ENCODE measurements around the gene RFX7.
"Not testable (repeated sequence)": the region's sequence is repeated elsewhere in the genome, so short reads cannot be mapped to it uniquely, and the experiment has no call there.

RFX7 gene

GRCh38 chr15:56203312-56203922 lies 40.3 kb downstream of the RFX7 start:
- FAIRE-seq, result not testable (repeated sequence)

GRCh38 chr15:56202701-56203100 lies 41.0 kb downstream of the RFX7 start:
- FAIRE-seq, result no peak

GRCh38 chr15:56199038-56199437 lies 44.6 kb downstream of the RFX7 start:
- FAIRE-seq, result no peak

- FAIRE-seq, result no peak
Measured at GRCh38 chr15:56194035-56194434, 49.6 kb downstream of the RFX7 start.

GRCh38 chr15:56192659-56193442 lies 50.8 kb downstream of the RFX7 start:
- FAIRE-seq, result no peak

GRCh38 chr15:56187665-56188064 lies 56.0 kb downstream of the RFX7 start:
- no peak for FAIRE-seq

GRCh38 chr15:56185980-56186379 lies 57.7 kb downstream of the RFX7 start:
- FAIRE-seq, result no peak

- no peak for FAIRE-seq
Measured at GRCh38 chr15:56184516-56184915, 59.2 kb downstream of the RFX7 start.

GRCh38 chr15:56180851-56181250 lies 62.8 kb downstream of the RFX7 start:
- no peak for FAIRE-seq

GRCh38 chr15:56176996-56177395 lies 66.7 kb downstream of the RFX7 start:
- FAIRE-seq, result no peak

- FAIRE-seq, result no peak
Measured at GRCh38 chr15:56175788-56176187, 67.9 kb downstream of the RFX7 start.

GRCh38 chr15:56174649-56175048 lies 69.0 kb downstream of the RFX7 start:
- no peak for FAIRE-seq

GRCh38 chr15:56168394-56168793 lies 75.3 kb downstream of the RFX7 start:
- no peak for FAIRE-seq

GRCh38 chr15:56165234-56165633 lies 78.4 kb downstream of the RFX7 start:
- FAIRE-seq, result no peak

- FAIRE-seq, result no peak
Measured at GRCh38 chr15:56160966-56161365, 82.7 kb downstream of the RFX7 start.

GRCh38 chr15:56156877-56157276 lies 86.8 kb downstream of the RFX7 start:
- no peak for FAIRE-seq

- not testable (repeated sequence) for FAIRE-seq
Measured at GRCh38 chr15:56155278-56155677, 88.4 kb downstream of the RFX7 start.

- not testable (repeated sequence) for FAIRE-seq
Measured at GRCh38 chr15:56154768-56155167, 88.9 kb downstream of the RFX7 start.

GRCh38 chr15:56150204-56150603 lies 93.5 kb downstream of the RFX7 start:
- FAIRE-seq, result no peak

- FAIRE-seq, result no peak
Measured at GRCh38 chr15:56148064-56148463, 95.6 kb downstream of the RFX7 start.

- FAIRE-seq, result no peak
Measured at GRCh38 chr15:56146756-56147155, 96.9 kb downstream of the RFX7 start.

GRCh38 chr15:56128081-56128480 lies 115.6 kb downstream of the RFX7 start:
- FAIRE-seq, result no peak

- peak; percentile 21 for FAIRE-seq
Measured at GRCh38 chr15:56126409-56126808, 117.3 kb downstream of the RFX7 start.

GRCh38 chr15:56124391-56124790 lies 119.3 kb downstream of the RFX7 start:
- no peak for FAIRE-seq

- no peak for FAIRE-seq
Measured at GRCh38 chr15:56105855-56106254, 137.8 kb downstream of the RFX7 start.
